ENCODE measurements around the gene PRR13. TPM values are rescaled to one million over a fixed set of nuclear protein-coding genes. Genes with fewer than 3 reads are reported as not detected.

PRR13 gene
- total and polyA plus RNA-seq, 2 of the 13 experiments (the other 11 are each of a cell fraction or from before 2014, with no cell fraction given): 65.0 to 102 TPM

- TF ChIP-seq ZBTB43 (CRISPR knock-in tag; conservative IDR thresholded peaks at IDR 0.05) (peak; percentile 47; the same call in 1 of the 2 replicates), ZNF709 (CRISPR knock-in tag; IDR thresholded peaks at IDR 0.05) (no peak; the same call in 1 of the 2 replicates), SIN3A (IDR thresholded peaks at IDR 0.05; ENCODE audit: borderline replicate concordance, low read depth, low read length) (peak; percentile 86; the same call in 1 of the 2 replicates), ZNF275 (CRISPR knock-in tag; IDR thresholded peaks at IDR 0.05; ENCODE audit: borderline replicate concordance) (no peak), FOXP1 (IDR thresholded peaks at IDR 0.05) (no peak), FOXP1 (CRISPR knock-in tag; IDR thresholded peaks at IDR 0.05) (0 out of 2 replicates have a peak, but pooled peaks have one; percentile 10), ZBTB7A (CRISPR knock-in tag; IDR thresholded peaks at IDR 0.05) (no peak), ZNF646 (CRISPR knock-in tag; IDR thresholded peaks at IDR 0.05) (no peak), SP5 (CRISPR knock-in tag; IDR thresholded peaks at IDR 0.05; ENCODE audit: borderline replicate concordance, low read depth) (0 out of 2 replicates have a peak, but pooled peaks have one; percentile 22), ZSCAN5A (CRISPR knock-in tag; IDR thresholded peaks at IDR 0.05; ENCODE audit: borderline replicate concordance) (no peak), GPN1 (CRISPR knock-in tag; IDR thresholded peaks at IDR 0.05; ENCODE audit: borderline replicate concordance) (no peak), NCOA1 (CRISPR knock-in tag; IDR thresholded peaks at IDR 0.05) (no peak), PHF20 (CRISPR knock-in tag; IDR thresholded peaks at IDR 0.05) (no peak), KDM5A (IDR thresholded peaks at IDR 0.05; ENCODE audit: borderline replicate concordance, low read length) (peak; percentile 56; the same call in 1 of the 2 replicates), KDM2A (CRISPR knock-in tag; IDR thresholded peaks at IDR 0.05; ENCODE audit: borderline replicate concordance, low read depth) (peak; percentile 19; the same call in 1 of the 2 replicates), ZNF598 (CRISPR knock-in tag; IDR thresholded peaks at IDR 0.05; ENCODE audit: borderline replicate concordance) (0 out of 2 replicates have a peak, but pooled peaks have one; percentile 42)
Observed at GRCh38 chr12:53441040-53441833, at the start of gene PRR13 (continued).

All from HepG2 (cell line).